ENCODE data around the gene MGA.

The MGA gene

GRCh38 chr15:41629883-41630282, 30.3 kb upstream of the MGA start:
- H3K4me3 ChIP-seq (ENCODE audit: low read depth, low read length), result no peak overlapping the region
- no peak for TF ChIP-seq CTCF (IDR thresholded peaks at IDR 0.05; ENCODE audit: insufficient read depth, low read depth, low read length, missing control alignments)
- DNase-seq (ENCODE audit: low read depth), result no peak

- TF ChIP-seq CTCF (IDR thresholded peaks at IDR 0.05; ENCODE audit: insufficient read depth, low read depth, low read length, missing control alignments), result no peak
- DNase-seq (ENCODE audit: low read depth), result no peak
- no peak overlapping the region for H3K4me3 ChIP-seq (ENCODE audit: low read depth, low read length)
These were observed 29.5 kb upstream of the MGA start for GRCh38 chr15:41630616-41631217.

- TF ChIP-seq CTCF (IDR thresholded peaks at IDR 0.05; ENCODE audit: insufficient read depth, low read depth, low read length, missing control alignments), result no peak
- H3K4me3 ChIP-seq (ENCODE audit: low read depth, low read length), result no peak overlapping the region
- no peak for DNase-seq (ENCODE audit: low read depth)
These were observed 28.2 kb upstream of the MGA start for GRCh38 chr15:41631880-41632470.

- no peak for DNase-seq (ENCODE audit: low read depth)
- no peak for TF ChIP-seq CTCF (IDR thresholded peaks at IDR 0.05; ENCODE audit: insufficient read depth, low read depth, low read length, missing control alignments)
- H3K4me3 ChIP-seq (ENCODE audit: low read depth, low read length), result no peak overlapping the region
These were observed 26.6 kb upstream of the MGA start for GRCh38 chr15:41633609-41634008.

GRCh38 chr15:41634072-41634626, 26.1 kb upstream of the MGA start:
- no peak for TF ChIP-seq CTCF (IDR thresholded peaks at IDR 0.05; ENCODE audit: insufficient read depth, low read depth, low read length, missing control alignments)
- H3K4me3 ChIP-seq (ENCODE audit: low read depth, low read length), result no peak overlapping the region
- no peak for DNase-seq (ENCODE audit: low read depth)

- TF ChIP-seq CTCF (IDR thresholded peaks at IDR 0.05; ENCODE audit: insufficient read depth, low read depth, low read length, missing control alignments), result no peak
- DNase-seq (ENCODE audit: low read depth), result no peak
- no peak overlapping the region for H3K4me3 ChIP-seq (ENCODE audit: low read depth, low read length)
These were observed 23.1 kb upstream of the MGA start for GRCh38 chr15:41637086-41637485.

Measured in GM12865 (cell line).